ENCODE data around the gene GRIA4.

The GRIA4 gene

GRCh38 chr11:105802390-105802789 lies 192.5 kb downstream of the GRIA4 start:
- Histone ChIP-seq H3K79me2 (ENCODE audit: control insufficient read depth, low read length) (no peaks in the 10 kb centered on the region), H3K9me3 (ENCODE audit: control insufficient read depth, insufficient read depth, low read length) (no peaks in the 10 kb centered on the region), H4K20me1 (ENCODE audit: control insufficient read depth, insufficient read depth, low read depth, low read length) (no peaks in the 10 kb centered on the region), H3K9me2 (replicated peaks; ENCODE audit: control insufficient read depth, low read length) (no peaks in the 10 kb centered on the region), H3K4me1 (ENCODE audit: control insufficient read depth, low read length) (no peaks in the 10 kb centered on the region), H3K4me2 (ENCODE audit: low read length) (no peak overlapping the region), H3K27me3 (ENCODE audit: control insufficient read depth, low read length) (no peaks in the 10 kb centered on the region), H3K36me3 (ENCODE audit: control insufficient read depth, low read length) (no peaks in the 10 kb centered on the region), H3F3A (ENCODE audit: control insufficient read depth, insufficient read depth) (no peaks in the 10 kb centered on the region), H3K27ac (ENCODE audit: low read depth, low read length) (no peak overlapping the region), H3K4me3 (ENCODE audit: low read length) (no peak overlapping the region)
- TF ChIP-seq CTCF (IDR thresholded peaks at IDR 0.05; ENCODE audit: low read depth, low read length, poor library complexity, severe bottlenecking) (no peak), EZH2phosphoT487 (IDR thresholded peaks at IDR 0.05; ENCODE audit: borderline replicate concordance, low read length) (no peak)

- TF ChIP-seq EZH2phosphoT487 (IDR thresholded peaks at IDR 0.05; ENCODE audit: borderline replicate concordance, low read length) (no peak), CTCF (IDR thresholded peaks at IDR 0.05; ENCODE audit: low read depth, low read length, poor library complexity, severe bottlenecking) (no peak)
- Histone ChIP-seq H3K27ac (ENCODE audit: low read depth, low read length) (no peak overlapping the region), H4K20me1 (ENCODE audit: control insufficient read depth, insufficient read depth, low read depth, low read length) (no peaks in the 10 kb centered on the region), H3K4me1 (ENCODE audit: control insufficient read depth, low read length) (no peaks in the 10 kb centered on the region), H3K36me3 (ENCODE audit: control insufficient read depth, low read length) (no peaks in the 10 kb centered on the region), H3K9me3 (ENCODE audit: control insufficient read depth, insufficient read depth, low read length) (no peaks in the 10 kb centered on the region), H3K4me2 (ENCODE audit: low read length) (no peak overlapping the region), H3F3A (ENCODE audit: control insufficient read depth, insufficient read depth) (no peaks in the 10 kb centered on the region), H3K9me2 (replicated peaks; ENCODE audit: control insufficient read depth, low read length) (no peaks in the 10 kb centered on the region), H3K27me3 (ENCODE audit: control insufficient read depth, low read length) (no peaks in the 10 kb centered on the region), H3K79me2 (ENCODE audit: control insufficient read depth, low read length) (no peaks in the 10 kb centered on the region), H3K4me3 (ENCODE audit: low read length) (no peak overlapping the region)
These were observed 201.4 kb downstream of the GRIA4 start for GRCh38 chr11:105811242-105811641.

DNA sequence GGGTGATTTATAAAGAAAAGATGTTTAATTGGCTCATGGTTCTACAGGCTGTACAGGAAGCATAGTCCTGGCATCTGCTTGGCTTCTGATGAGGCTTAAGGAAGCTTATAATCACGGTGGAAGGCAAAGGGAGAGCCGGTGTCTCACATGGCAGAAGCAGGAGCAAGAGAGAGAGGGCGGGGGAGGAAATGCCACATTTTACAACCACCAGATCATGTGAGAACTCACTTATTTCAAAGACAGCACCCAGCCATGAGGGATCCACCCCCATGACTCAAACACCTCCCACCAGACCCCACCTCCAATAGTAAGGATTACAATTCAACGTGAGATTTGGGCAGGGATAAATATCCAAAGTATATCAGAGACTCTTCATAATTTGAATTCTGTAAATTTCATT lies 211.5 kb downstream of the GRIA4 start:
- Histone ChIP-seq H3F3A (ENCODE audit: control insufficient read depth, insufficient read depth) (no peaks in the 10 kb centered on the region), H3K79me2 (ENCODE audit: control insufficient read depth, low read length) (no peaks in the 10 kb centered on the region), H3K27me3 (ENCODE audit: control insufficient read depth, low read length) (no peaks in the 10 kb centered on the region), H3K9me2 (replicated peaks; ENCODE audit: control insufficient read depth, low read length) (no peaks in the 10 kb centered on the region), H4K20me1 (ENCODE audit: control insufficient read depth, insufficient read depth, low read depth, low read length) (no peaks in the 10 kb centered on the region), H3K27ac (ENCODE audit: low read depth, low read length) (no peak overlapping the region), H3K4me3 (ENCODE audit: low read length) (no peak overlapping the region), H3K4me1 (ENCODE audit: control insufficient read depth, low read length) (no peaks in the 10 kb centered on the region), H3K36me3 (ENCODE audit: control insufficient read depth, low read length) (no peaks in the 10 kb centered on the region), H3K9me3 (ENCODE audit: control insufficient read depth, insufficient read depth, low read length) (no peaks in the 10 kb centered on the region), H3K4me2 (ENCODE audit: low read length) (no peak overlapping the region)
- TF ChIP-seq EZH2phosphoT487 (IDR thresholded peaks at IDR 0.05; ENCODE audit: borderline replicate concordance, low read length): no peak
- no peak for TF ChIP-seq CTCF (IDR thresholded peaks at IDR 0.05; ENCODE audit: low read depth, low read length, poor library complexity, severe bottlenecking)

DNA sequence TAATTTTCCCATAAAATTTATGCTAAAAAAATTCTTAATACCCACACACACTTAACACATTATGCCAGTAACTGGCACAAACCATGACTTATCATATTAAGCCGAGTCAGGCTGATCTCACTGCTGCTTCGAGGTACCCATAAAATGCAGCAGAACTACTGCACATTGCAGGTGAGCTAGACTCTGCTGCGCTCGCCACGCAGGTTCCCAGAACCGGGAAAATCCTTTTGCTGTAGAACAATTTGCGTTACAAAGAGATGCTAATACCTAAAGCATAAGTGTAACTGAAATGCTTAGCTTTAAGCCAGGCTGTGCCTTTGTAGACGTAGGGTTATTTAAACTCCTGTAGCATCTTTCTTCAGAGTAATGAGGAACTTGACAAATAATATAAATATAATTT lies 211.9 kb downstream of the GRIA4 start:
- no peak for TF ChIP-seq EZH2phosphoT487 (IDR thresholded peaks at IDR 0.05; ENCODE audit: borderline replicate concordance, low read length)
- TF ChIP-seq CTCF (IDR thresholded peaks at IDR 0.05; ENCODE audit: low read depth, low read length, poor library complexity, severe bottlenecking): no peak
- Histone ChIP-seq H3K4me3 (ENCODE audit: low read length) (no peak overlapping the region), H3K9me2 (replicated peaks; ENCODE audit: control insufficient read depth, low read length) (no peaks in the 10 kb centered on the region), H3K9me3 (ENCODE audit: control insufficient read depth, insufficient read depth, low read length) (no peaks in the 10 kb centered on the region), H3K4me1 (ENCODE audit: control insufficient read depth, low read length) (no peaks in the 10 kb centered on the region), H3K27me3 (ENCODE audit: control insufficient read depth, low read length) (no peaks in the 10 kb centered on the region), H3F3A (ENCODE audit: control insufficient read depth, insufficient read depth) (no peaks in the 10 kb centered on the region), H3K4me2 (ENCODE audit: low read length) (no peak overlapping the region), H3K27ac (ENCODE audit: low read depth, low read length) (no peak overlapping the region), H3K36me3 (ENCODE audit: control insufficient read depth, low read length) (no peaks in the 10 kb centered on the region), H4K20me1 (ENCODE audit: control insufficient read depth, insufficient read depth, low read depth, low read length) (no peaks in the 10 kb centered on the region), H3K79me2 (ENCODE audit: control insufficient read depth, low read length) (no peaks in the 10 kb centered on the region)
